ENCODE results near the gene CDH18.
"Not testable (repeated sequence)": the region's sequence is repeated elsewhere in the genome, so short reads cannot be mapped to it uniquely, and the experiment has no call there.

Gene CDH18

GRCh38 chr5:19859020-19859419 is 129.0 kb downstream of the CDH18 start:
- DNase-seq (ENCODE audit: low spot score), result no peak

GRCh38 chr5:19855931-19856330 is 132.1 kb downstream of the CDH18 start:
- no peak for DNase-seq (ENCODE audit: low spot score)

- DNase-seq (ENCODE audit: low spot score), result peak; percentile 89
Observed at GRCh38 chr5:19855453-19855852, 132.5 kb downstream of the CDH18 start.

GRCh38 chr5:19855031-19855430 is 133.0 kb downstream of the CDH18 start:
- peak; percentile 38 for DNase-seq (ENCODE audit: low spot score)

GRCh38 chr5:19853616-19854240 is 134.3 kb downstream of the CDH18 start:
- no peak for DNase-seq (ENCODE audit: low spot score)

GRCh38 chr5:19837536-19838174 is 150.3 kb downstream of the CDH18 start:
- DNase-seq (ENCODE audit: low spot score), result no peak

- no peak for DNase-seq (ENCODE audit: low spot score)
Observed at GRCh38 chr5:19835442-19835841, 152.6 kb downstream of the CDH18 start.

- not testable (repeated sequence) for DNase-seq (ENCODE audit: low spot score)
Observed at GRCh38 chr5:19812720-19813119, 175.3 kb downstream of the CDH18 start.

- DNase-seq (ENCODE audit: low spot score), result no peak
Observed at GRCh38 chr5:19806756-19807155, 181.2 kb downstream of the CDH18 start.

GRCh38 chr5:19802686-19803085 is 185.3 kb downstream of the CDH18 start:
- DNase-seq (ENCODE audit: low spot score), result no peak

- no peak for DNase-seq (ENCODE audit: low spot score)
Observed at GRCh38 chr5:19795218-19795617, 192.8 kb downstream of the CDH18 start.

GRCh38 chr5:19790829-19791466 is 197.1 kb downstream of the CDH18 start:
- no peak for DNase-seq (ENCODE audit: low spot score)

- no peak for DNase-seq (ENCODE audit: low spot score)
Observed at GRCh38 chr5:19782566-19782965, 205.4 kb downstream of the CDH18 start.

GRCh38 chr5:19777363-19777762 is 210.6 kb downstream of the CDH18 start:
- no peak for DNase-seq (ENCODE audit: low spot score)

- not testable (repeated sequence) for DNase-seq (ENCODE audit: low spot score)
Observed at GRCh38 chr5:19776886-19777285, 211.1 kb downstream of the CDH18 start.

GRCh38 chr5:19771174-19771835 is 216.7 kb downstream of the CDH18 start:
- DNase-seq (ENCODE audit: low spot score), result no peak

GRCh38 chr5:19770396-19770795 is 217.6 kb downstream of the CDH18 start:
- DNase-seq (ENCODE audit: low spot score), result no peak

- no peak for DNase-seq (ENCODE audit: low spot score)
Observed at GRCh38 chr5:19767987-19768386, 220.0 kb downstream of the CDH18 start.

GRCh38 chr5:19753579-19753978 is 234.4 kb downstream of the CDH18 start:
- no peak for DNase-seq (ENCODE audit: low spot score)

- DNase-seq (ENCODE audit: low spot score), result no peak
Observed at GRCh38 chr5:19751326-19751725, 236.7 kb downstream of the CDH18 start.

GRCh38 chr5:19745247-19745646 is 242.8 kb downstream of the CDH18 start:
- no peak for DNase-seq (ENCODE audit: low spot score)

- no peak for DNase-seq (ENCODE audit: low spot score)
Observed at GRCh38 chr5:19739671-19740070, 248.3 kb downstream of the CDH18 start.

- no peak for DNase-seq (ENCODE audit: low spot score)
Observed at GRCh38 chr5:19734776-19735175, 253.2 kb downstream of the CDH18 start.

Data from cerebellar cortex (tissue), 1 donor.